K562 (cell line): ENCODE data around the gene PPAN. TPM values are rescaled to one million over a fixed set of nuclear protein-coding genes. Genes with fewer than 3 reads are reported as not detected.
A peak's percentile ranks its signal among the peaks of the same experiment; 100 is the strongest.

Source experiments
- ARID4B ChIP-seq: sonication (generic); formaldehyde crosslinking; IDR thresholded peaks from 2 replicates; pipeline ENCODE4 v1.8.0; 2022; ENCODE audit warnings: mild to moderate bottlenecking, missing genetic modification reagents
- ATF2 ChIP-seq: sonication (generic); formaldehyde crosslinking; IDR thresholded peaks from 2 replicates; pipeline ENCODE4 v1.8.1; 2022; ENCODE audit warnings: missing genetic modification reagents
- C11orf30 ChIP-seq: fragments of 450-650 bp; IDR thresholded peaks from 2 replicates; pipeline ENCODE4 v1.6.1; 2016; ENCODE audit warnings: low read depth, mild to moderate bottlenecking
- CREB1 ChIP-seq, 2 experiments: sonication (generic) in 1 of 2; formaldehyde crosslinking in 1 of 2; IDR thresholded peaks; 2 replicates each; pipeline versions ENCODE4 v1.6.1 to v1.8.0; 2012 to 2022; ENCODE audit warnings: inconsistent platforms in 1 of 2, mild to moderate bottlenecking in 1 of 2, missing genetic modification reagents in 1 of 2, moderate library complexity in 1 of 2
- ELF2 ChIP-seq: fragments of 250-450 bp; sonication (Bioruptor Pico); IDR thresholded peaks from 2 replicates; pipeline ENCODE4 v1.5.0; 2021; ENCODE audit warnings: mild to moderate bottlenecking
- KLF16 ChIP-seq: IDR thresholded peaks from 2 replicates; pipeline ENCODE4 v1.6.1; 2016; ENCODE audit warnings: antibody characterized with exemption
- LCOR ChIP-seq: sonication (generic); formaldehyde crosslinking; IDR thresholded peaks from 2 replicates; pipeline ENCODE4 v1.8.0; 2022; ENCODE audit warnings: mild to moderate bottlenecking, missing genetic modification reagents
- MEF2A ChIP-seq: IDR thresholded peaks from 2 replicates; pipeline ENCODE4 v1.6.1; 2011; ENCODE audit warnings: low read depth, mild to moderate bottlenecking, low read length, moderate library complexity; ENCODE audit not compliant: control insufficient read depth
- NCOA1 ChIP-seq: fragments of 450-650 bp; IDR thresholded peaks from 2 replicates; pipeline ENCODE4 v1.6.1; 2016; ENCODE audit warnings: low read depth
- NR4A1 ChIP-seq, 2 experiments: fragments of 250-450 bp in 1 of 2; fragments of 450-650 bp in 1 of 2; sonication (Bioruptor Pico) in 1 of 2; IDR thresholded peaks; 2 replicates each; pipeline versions ENCODE4 v1.4.0 to v1.6.1; 2016 to 2020; ENCODE audit warnings: mild to moderate bottlenecking in 2 of 2, missing compliant biosample characterization in 1 of 2, missing genetic modification characterization in 1 of 2, moderate library complexity in 1 of 2
- PURB ChIP-seq: sonication (generic); formaldehyde crosslinking; IDR thresholded peaks from 2 replicates; pipeline ENCODE4 v1.9.0; 2021; ENCODE audit warnings: low read depth, mild to moderate bottlenecking, missing genetic modification reagents
- RCOR1 ChIP-seq, 2 experiments: IDR thresholded peaks; 2 replicates each; pipeline ENCODE4 v1.6.1; 2012; ENCODE audit warnings: low read depth in 2 of 2, low read length in 2 of 2, borderline replicate concordance in 1 of 2, improper control_type of control experiment in 1 of 2
- SIN3B ChIP-seq: fragments of 450-650 bp; IDR thresholded peaks from 2 replicates; pipeline ENCODE4 v1.6.1; 2017; ENCODE audit warnings: low read depth, mild to moderate bottlenecking, moderate library complexity
- SMAD3 ChIP-seq: fragments of 450-650 bp; formaldehyde crosslinking; conservative IDR thresholded peaks from 2 replicates; pipeline ENCODE4 v1.4.0; 2020; ENCODE audit warnings: mild to moderate bottlenecking
- SMC3 ChIP-seq: conservative IDR thresholded peaks from 2 replicates; pipeline ENCODE4 v1.6.1; 2011; ENCODE audit warnings: low read depth, low read length, improper control_type of control experiment; ENCODE audit not compliant: insufficient read depth
- SRSF3 ChIP-seq: fragments of 200-400 bp; formaldehyde crosslinking; IDR thresholded peaks from 2 replicates; pipeline ENCODE4 v1.6.1; 2016; ENCODE audit warnings: mild to moderate bottlenecking, low read length, moderate library complexity; ENCODE audit not compliant: insufficient read depth
- ZNF197 ChIP-seq: fragments of 200-800 bp; sonication (Bioruptor generic); IDR thresholded peaks from 2 replicates; pipeline ENCODE4 v1.6.1; 2016; ENCODE audit warnings: low read depth, missing genetic modification characterization, missing compliant biosample characterization
- ZNF23 ChIP-seq: fragments of 250-450 bp; sonication (Bioruptor Pico); IDR thresholded peaks from 2 replicates; pipeline ENCODE4 v1.4.0; 2020; ENCODE audit warnings: mild to moderate bottlenecking
- ZNF445 ChIP-seq: fragments of 250-450 bp; sonication (Bioruptor Pico); IDR thresholded peaks from 2 replicates; pipeline ENCODE4 v1.4.0; 2020; ENCODE audit warnings: low read depth, mild to moderate bottlenecking, moderate library complexity
- ZNF583 ChIP-seq: fragments of 250-450 bp; sonication (Bioruptor Pico); IDR thresholded peaks from 2 replicates; pipeline ENCODE4 v1.4.0; 2020
- ZNF707 ChIP-seq: fragments of 250-450 bp; sonication (Bioruptor Pico); conservative IDR thresholded peaks from 2 replicates; pipeline ENCODE4 v1.8.0; 2022; ENCODE audit warnings: inconsistent platforms, mild to moderate bottlenecking, moderate library complexity
- ZNF780A ChIP-seq: fragments of 250-450 bp; sonication (Bioruptor Pico); IDR thresholded peaks from 2 replicates; pipeline ENCODE4 v1.5.0; 2021; ENCODE audit warnings: mild to moderate bottlenecking
- ZZZ3 ChIP-seq: fragments of 450-650 bp; IDR thresholded peaks from 2 replicates; pipeline ENCODE4 v1.6.1; 2016; ENCODE audit warnings: antibody characterized with exemption, mild to moderate bottlenecking, moderate library complexity
- polyA plus RNA-seq, 8 experiments: library from polyadenylated mRNA; depleted of rRNA in 4 of 8; stranded (reverse) in 5 of 8; unstranded in 3 of 8; fragments of >200 nt; fragmentation: Nextera tagmentation in 2 of 8; fragmentation: Illumina TruSeq in 1 of 8; extraction: Ambion mirVana in 2 of 8; extraction: Trizol in 1 of 8; gene quantifications; 2 replicates each; pipeline versions ENCODE4 v1.2.1 to v1.2.3, GENCODE V29; 2011 to 2014; ENCODE audit warnings: inconsistent platforms in 1 of 8, missing spikeins in 1 of 8
- total RNA-seq, 7 experiments: library from RNA; depleted of rRNA in 6 of 7; stranded (reverse); fragments of >200 nt in 6 of 7; fragmentation: Illumina TruSeq in 2 of 7; extraction: Trizol in 2 of 7; gene quantifications; 2 replicates each; pipeline versions ENCODE4 v1.2.1 to v1.2.3, GENCODE V29; 2011 to 2021; ENCODE audit warnings: low replicate concordance in 1 of 7

PPAN gene
- total and polyA plus RNA-seq, 9 of the 15 experiments (the other 6 are each of a cell fraction or from before 2014, with no cell fraction given), result 2.2 to 129 (median 59.1) TPM

- TF ChIP-seq ARID4B (peak; percentile 99), ZNF583 (CRISPR knock-in tag) (peak; percentile 45; the same call in 1 of the 2 replicates), ELF2 (CRISPR knock-in tag) (peak; percentile 94), CREB1 (IDR thresholded peaks at IDR 0.05) (peak; percentile 97), CREB1 (CRISPR knock-in tag; IDR thresholded peaks at IDR 0.05) (peak; percentile 98), C11orf30 (peak; percentile 97), SMC3 (no peak), NCOA1 (no peak), ZNF197 (CRISPR knock-in tag) (no peak), ATF2 (no peak), SMAD3 (CRISPR knock-in tag) (no peak), ZZZ3 (no peak), MEF2A (no peak), SIN3B (peak; percentile 96), KLF16 (no peak), PURB (CRISPR knock-in tag) (no peak), ZNF445 (CRISPR knock-in tag) (no peak), RCOR1 (IDR thresholded peaks at IDR 0.05; ENCODE audit: borderline replicate concordance in 1 of 2, low read depth in 2 of 2, low read length in 2 of 2) (0 out of 4 replicates have a peak, but pooled peaks of 1 of the 2 experiments have one; percentile 4), LCOR (no peak; the same call in 1 of the 2 replicates), SRSF3 (no peak), ZNF780A (CRISPR knock-in tag) (no peak), NR4A1 (CRISPR knock-in tag; IDR thresholded peaks at IDR 0.05) (no peak), NR4A1 (tag; IDR thresholded peaks at IDR 0.05) (no peak), ZNF707 (CRISPR knock-in tag) (no peak), ZNF23 (CRISPR knock-in tag) (no peak)
Observed at GRCh38 chr19:10106100-10106936, at the start of gene PPAN (continued).
